Smooth muscle cell of the pulmonary artery (primary cell): ENCODE data around the gene MBNL1. TPM values are rescaled to one million over a fixed set of nuclear protein-coding genes. Genes with fewer than 3 reads are reported as not detected.

Experiments
- total RNA-seq: library from RNA; depleted of rRNA; stranded (reverse); fragments of >200 nt; gene quantifications from 2 replicates; pipeline ENCODE4 v1.2.3, GENCODE V29; 2014

Gene MBNL1
- 346 and 363 TPM in 2 replicates for total RNA-seq

GRCh38 chr3:152268555-152269055 is at the start of gene MBNL1:
Gene MBNL1 (plus strand): TSS chr3:152268929. CDS start chr3:152300194, 31,265 bp downstream.

